Putamen (tissue), 1 donor: ENCODE results near the gene SLC4A1.

ENCODE experiments used
- DNase-seq: peaks from one replicate; pipeline ENCODE4 v3.0.0-alpha.2; 2016; ENCODE audit warnings: low spot score

The SLC4A1 gene

GRCh38 chr17:44205962-44206824 is 61.7 kb downstream of the SLC4A1 start:
- DNase-seq = no peak

DNA sequence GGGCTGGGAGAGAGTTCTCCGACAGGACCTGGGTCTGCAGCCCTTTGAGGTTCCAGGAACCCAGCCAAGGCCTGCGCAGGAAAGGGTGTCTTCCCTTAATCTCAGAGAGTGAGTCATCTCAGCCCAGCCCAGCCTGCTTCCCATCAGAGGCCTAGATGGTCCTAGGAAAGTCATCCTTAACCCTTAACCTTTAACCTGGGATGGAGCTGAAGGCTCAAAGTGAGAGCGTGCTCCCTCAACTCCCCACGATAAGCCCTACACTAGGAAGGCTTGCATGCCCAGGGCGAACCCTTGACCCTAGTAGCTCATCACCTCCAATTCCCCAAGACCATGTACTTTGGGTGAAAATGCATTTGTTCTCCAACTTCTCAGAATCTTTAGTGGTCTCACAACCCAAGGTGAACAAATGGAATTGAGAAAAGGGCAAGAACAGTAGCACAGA is 63.5 kb downstream of the SLC4A1 start:
- no peak for DNase-seq

GRCh38 chr17:44203731-44204440 is 64.0 kb downstream of the SLC4A1 start:
- no peak for DNase-seq

- no peak for DNase-seq
These were observed 65.2 kb downstream of the SLC4A1 start for GRCh38 chr17:44202756-44203155.

- DNase-seq = no peak
These were observed 67.3 kb downstream of the SLC4A1 start for GRCh38 chr17:44200478-44201155.

DNA sequence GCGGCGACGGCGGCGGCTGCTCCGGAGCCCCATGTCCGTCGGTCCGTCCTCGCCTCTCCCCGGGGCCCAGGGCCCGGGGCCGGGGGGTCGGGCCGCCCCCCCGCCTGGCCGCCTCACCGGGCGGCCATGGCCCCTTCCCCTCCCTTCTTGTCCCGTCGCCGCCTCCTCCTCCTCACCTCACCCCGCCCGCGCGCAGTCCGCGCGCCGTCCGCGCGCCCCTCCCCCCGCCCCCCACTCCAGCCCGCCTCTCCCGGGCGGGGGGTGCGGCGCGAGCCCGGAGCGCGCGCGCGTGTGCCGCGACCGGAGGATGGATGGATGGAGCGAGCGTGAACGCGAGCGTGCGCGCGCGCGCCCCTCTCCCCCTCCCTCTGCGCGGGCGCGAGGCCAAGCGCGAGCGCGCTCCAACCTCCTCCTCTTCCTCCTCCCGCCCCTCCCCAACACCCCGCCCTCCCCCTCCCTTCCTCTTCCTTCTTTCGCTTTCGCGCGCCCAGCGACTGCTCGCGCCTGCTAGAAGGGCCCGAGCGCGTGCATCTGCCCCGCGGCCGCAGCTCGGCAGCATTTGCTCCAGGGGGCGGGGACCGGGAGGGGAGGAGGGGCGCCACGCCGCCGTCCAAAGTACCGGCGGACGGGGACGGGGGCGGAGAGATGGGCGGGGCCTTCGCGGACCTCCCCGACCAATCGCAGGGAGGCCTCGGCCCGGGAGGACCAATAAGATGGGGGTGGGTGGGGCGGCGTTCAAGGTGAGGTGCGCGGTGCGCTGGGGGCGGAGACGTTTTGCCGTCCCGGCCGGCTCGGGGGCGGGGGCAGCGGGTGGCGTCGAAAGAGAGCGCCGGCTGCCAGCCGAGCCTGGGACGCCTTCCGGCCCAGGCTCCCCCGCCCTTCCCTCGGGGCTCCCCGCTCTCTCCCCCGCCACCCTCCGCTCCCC is 68.1 kb downstream of the SLC4A1 start, which contains the start of gene ATXN7L3:
ATXN7L3 (minus strand) TSS at position 332 of the 925 bp plus-strand sequence. CDS start 1,814 bp downstream, outside the sequence.
- DNase-seq = peak; percentile 96

- no peak for DNase-seq
These were observed 69.0 kb downstream of the SLC4A1 start for GRCh38 chr17:44198721-44199552.
